ENCODE results near the gene KIF2C.

GRCh38 chr1:44778705-44779576 lies 39.3 kb downstream of the KIF2C start:
- TF ChIP-seq CTCF (IDR thresholded peaks at IDR 0.05) (no peak), POLR2A (IDR thresholded peaks at IDR 0.05) (no peak)

Measured in uterus (tissue), 2 donors.